Fibroblast of peridontal ligament (primary cell): ENCODE data around the gene SH2D2A.
A peak's percentile ranks its signal among the peaks of the same experiment; 100 is the strongest.
"Not testable (repeated sequence)": the region's sequence is repeated elsewhere in the genome, so short reads cannot be mapped to it uniquely, and the experiment has no call there.

Source experiments
- DNase-seq: peaks from one replicate; pipeline ENCODE4 v3.0.0-alpha.2; 2010; ENCODE audit errors: extremely low read depth

Gene SH2D2A

GRCh38 chr1:156768610-156769295 lies 47.9 kb downstream of the SH2D2A start:
- DNase-seq = no peak

DNA sequence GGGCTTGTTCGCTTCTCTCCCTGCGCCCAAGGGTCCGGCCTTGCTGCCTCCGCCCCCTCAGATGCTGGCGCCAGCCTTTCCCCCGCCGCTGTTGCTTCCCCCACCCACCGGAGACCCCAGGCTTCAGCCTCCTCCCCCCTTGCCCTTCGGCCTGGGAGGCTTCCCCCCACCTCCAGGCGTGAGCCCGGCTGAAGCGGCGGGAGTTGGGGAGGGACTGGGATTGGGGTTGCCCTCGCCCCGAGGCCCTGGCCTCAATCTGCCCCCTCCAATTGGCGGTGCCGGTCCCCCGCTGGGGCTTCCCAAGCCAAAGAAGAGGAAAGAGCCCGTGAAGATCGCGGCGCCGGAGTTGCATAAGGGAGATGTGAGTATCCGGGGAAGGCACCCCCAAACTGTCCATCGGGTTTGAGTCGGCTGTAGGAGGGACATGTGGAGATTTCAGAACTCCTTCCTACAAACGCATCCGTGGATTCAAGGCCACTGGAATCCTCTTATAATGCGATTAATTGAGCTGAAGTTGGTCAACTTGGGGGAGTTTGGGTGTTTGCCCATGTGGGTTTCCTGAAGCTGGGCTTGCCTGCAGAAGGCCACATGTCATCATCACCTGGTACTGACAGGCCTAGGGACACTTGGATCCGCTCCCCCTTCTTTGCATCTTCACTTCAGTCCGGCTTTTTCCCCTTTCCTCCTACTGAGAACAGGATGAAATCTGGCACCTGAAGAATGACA lies 48.6 kb downstream of the SH2D2A start:
- DNase-seq = no peak

GRCh38 chr1:156767101-156767878 lies 49.4 kb downstream of the SH2D2A start, which contains the start of gene PRCC:
TSS of gene PRCC (plus strand) at chr1:156767535. CDS start at chr1:156767772, 237 bp downstream.
- DNase-seq = peak; percentile 100

GRCh38 chr1:156766298-156767100 lies 50.1 kb downstream of the SH2D2A start:
- DNase-seq = no peak

- no peak for DNase-seq
Observed at GRCh38 chr1:156765666-156766065, 51.0 kb downstream of the SH2D2A start.

DNA sequence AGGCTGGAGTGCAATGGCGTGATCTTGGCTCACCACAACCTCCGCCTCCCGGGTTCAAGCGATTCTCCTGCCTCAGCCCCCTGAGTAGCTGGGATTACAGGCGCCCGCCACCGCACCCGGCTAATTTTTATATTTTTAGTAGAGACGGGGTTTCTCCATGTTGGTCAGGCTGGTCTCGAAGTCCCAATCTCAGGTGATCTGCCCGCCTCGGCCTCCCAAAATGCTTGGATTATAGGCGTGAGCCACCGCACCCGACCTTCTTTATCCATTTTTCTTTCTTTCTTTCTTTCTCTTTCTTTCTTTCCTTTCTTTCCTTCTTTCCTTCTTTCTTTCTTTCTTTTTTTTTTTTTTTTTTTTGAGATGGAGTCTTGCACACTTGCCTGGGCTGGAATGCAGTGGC lies 51.5 kb downstream of the SH2D2A start:
- DNase-seq = not testable (repeated sequence)

GRCh38 chr1:156760796-156761104 lies 55.9 kb downstream of the SH2D2A start:
- no peak for DNase-seq

GRCh38 chr1:156760092-156760795 lies 56.4 kb downstream of the SH2D2A start:
- no peak for DNase-seq

- not testable (repeated sequence) for DNase-seq
Observed at GRCh38 chr1:156757572-156758253, 58.9 kb downstream of the SH2D2A start.

DNA sequence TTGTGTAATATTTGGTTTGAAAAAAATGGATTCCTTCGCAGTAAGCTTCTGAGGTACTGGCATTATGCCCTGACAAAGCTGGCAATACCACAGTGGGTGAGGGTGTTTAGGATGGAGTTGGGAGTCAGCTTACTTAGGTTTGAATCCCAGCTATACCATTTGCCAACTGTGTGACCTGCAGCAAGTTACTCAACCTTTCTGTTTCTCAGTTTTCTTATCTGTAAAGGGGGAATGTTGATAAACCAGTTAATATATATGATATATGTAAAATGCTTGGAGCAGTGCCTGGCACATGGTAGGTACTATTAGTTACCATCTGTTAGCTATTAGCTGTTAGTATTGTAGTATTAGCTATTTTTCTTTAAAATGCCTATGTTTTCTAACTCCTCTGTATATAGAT lies 60.3 kb downstream of the SH2D2A start:
- DNase-seq = no peak
